ENCODE measurements around the gene CD2. TPM values are rescaled to one million over a fixed set of nuclear protein-coding genes. Genes with fewer than 3 reads are reported as not detected.

Gene CD2
- total and polyA plus RNA-seq, 2 of the 8 experiments (the other 6 are each of a cell fraction or from before 2014, with no cell fraction given) = not detected

- DNase-seq (ENCODE audit: low read depth in 1 of 2, low spot score in 2 of 2) = no peak
- Histone ChIP-seq H3K56ac (replicated peaks; ENCODE audit: insufficient read length, low read depth, low read length) (no peak overlapping the region), H3K23ac (ENCODE audit: insufficient read length) (no peak overlapping the region), H2AFZ (ENCODE audit: low read length) (no peak overlapping the region), H3K14ac (ENCODE audit: insufficient read length) (no peak overlapping the region), H3K79me2 (ENCODE audit: control insufficient read depth in 1 of 2, insufficient read depth in 2 of 2, low read length in 2 of 2) (no peaks in the 10 kb centered on the region), H4K5ac (ENCODE audit: insufficient read length, low read depth, low read length) (no peak overlapping the region), H3K4ac (replicated peaks; ENCODE audit: insufficient read length, low read depth, low read length) (no peak overlapping the region), H3K4me3 (ENCODE audit: extremely low read depth in 1 of 4, insufficient read depth in 2 of 4, low read depth in 3 of 4, low read length in 4 of 4) (no peak overlapping the region), H3K27me3 (replicated peaks in 1 of 4; ENCODE audit: control insufficient read depth in 3 of 4, extremely low read depth in 1 of 4, insufficient read depth in 3 of 4, low read length in 3 of 4) (peaks cover 0 to 2% (median 0%) of the 10 kb centered on the region in 4 experiments; a peak in 1 of 7 replicates), H3K79me1 (ENCODE audit: low read depth, low read length) (no peaks in the 10 kb centered on the region), H2BK120ac (replicated peaks; ENCODE audit: low read depth, low read length) (no peak overlapping the region), H3K9ac (replicated peaks in 1 of 4; ENCODE audit: extremely low read depth in 1 of 4, low read depth in 3 of 4, low read length in 3 of 4) (no peak overlapping the region), H4K91ac (replicated peaks; ENCODE audit: insufficient read length, low read length) (no peak overlapping the region), H3K27ac (ENCODE audit: low read depth, low read length) (no peak overlapping the region), H4K20me1 (replicated peaks in 1 of 2; ENCODE audit: control insufficient read depth in 1 of 2, insufficient read depth in 2 of 2, low read length in 2 of 2) (no peaks in the 10 kb centered on the region), H3K9me3 (ENCODE audit: insufficient read depth in 2 of 2, low read depth in 1 of 2, low read length in 1 of 2) (peaks cover 24 to 28% of the 10 kb centered on the region in 2 experiments), H2BK5ac (ENCODE audit: low read depth, low read length) (no peak overlapping the region), H2BK15ac (ENCODE audit: low read length) (no peak overlapping the region), H3K23me2 (ENCODE audit: low read depth, low read length) (no peaks in the 10 kb centered on the region), H2BK20ac (ENCODE audit: low read length) (no peak overlapping the region), H2AK5ac (ENCODE audit: low read depth, low read length) (no peak overlapping the region), H3K4me2 (ENCODE audit: insufficient read depth in 1 of 2, low read depth in 2 of 2, low read length in 2 of 2) (no peak overlapping the region), H3K36me3 (ENCODE audit: control insufficient read depth in 2 of 4, insufficient read depth in 4 of 4, low read length in 3 of 4) (no peaks in the 10 kb centered on the region), H3K18ac (ENCODE audit: extremely low read depth, low read length) (no peak overlapping the region), H2BK12ac (ENCODE audit: low read depth, low read length) (no peak overlapping the region), H3K4me1 (replicated peaks in 1 of 4; ENCODE audit: control insufficient read depth in 3 of 4, insufficient read depth in 4 of 4, low read length in 3 of 4) (no peaks in the 10 kb centered on the region), H4K8ac (ENCODE audit: extremely low read depth, insufficient read depth, low read length) (no peak overlapping the region)
- no peak for FAIRE-seq
- ChIA-PET CTCF (ENCODE audit: partially characterized antibody) (interaction anchor here (4.8 kb wide), 1 partner anchor 141 kb away, joined by 79 read pairs; no protein-coding TSS in a partner anchor), POLR2A (ENCODE audit: partially characterized antibody) (no interaction called here)
- TF ChIP-seq NANOG (IDR thresholded peaks at IDR 0.05; ENCODE audit: insufficient read depth, low read depth, low read length, poor library complexity, severe bottlenecking) (no peak), TAF1 (IDR thresholded peaks at IDR 0.05; ENCODE audit: low read depth, low read length) (no peak)
- 80% methylated on average over 2 of the region's 2 CpGs; no CpG with 5 or more reads in 1 of the 2 experiments for WGBS, 2 experiments (ENCODE audit: extremely low coverage in 1 of 2, insufficient coverage in 1 of 2, insufficient read length in 1 of 2, insufficient replicate concordance in 2 of 2, low coverage in 1 of 2, low lambda C conversion rate in 2 of 2, missing lambda C conversion rate in 1 of 2)
Measured at GRCh38 chr1:116740746-116741145, 13.5 kb upstream of the CD2 start.

All from H1 (cell line).